LNCAP (cell line): ENCODE results near the gene LRRC71.
A peak's percentile ranks its signal among the peaks of the same experiment; 100 is the strongest.

ENCODE experiments used
- CTCF ChIP-seq: fragments of 450-650 bp; IDR thresholded peaks from 2 replicates; pipeline ENCODE4 v1.5.1; 2017; ENCODE audit warnings: mild to moderate bottlenecking

Gene LRRC71

GRCh38 chr1:156885880-156886355, 34.5 kb upstream of the LRRC71 start:
- no peak for TF ChIP-seq CTCF

GRCh38 chr1:156886583-156887281, 33.7 kb upstream of the LRRC71 start:
- no peak for TF ChIP-seq CTCF

DNA sequence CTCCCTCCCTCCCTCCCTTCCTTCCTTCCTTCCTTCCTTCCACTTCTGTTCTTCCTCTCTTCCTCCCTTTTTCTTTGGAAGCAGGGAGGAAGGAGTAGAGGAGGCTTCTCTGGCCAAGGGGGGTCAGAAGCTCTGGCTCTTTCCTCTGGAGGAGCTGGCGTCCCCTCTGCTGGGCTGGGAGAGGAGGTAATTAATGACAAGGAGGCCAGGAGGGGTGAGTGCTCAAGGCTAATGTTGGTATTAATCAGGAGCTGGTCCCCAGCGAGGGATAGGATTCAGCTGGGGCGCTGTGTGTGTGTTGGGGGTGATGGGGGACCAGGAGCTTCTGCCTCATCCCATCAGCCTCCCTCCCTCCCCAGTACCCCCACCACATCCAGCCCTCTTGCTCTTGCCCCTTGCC, 33.1 kb upstream of the LRRC71 start:
- TF ChIP-seq CTCF: no peak

DNA sequence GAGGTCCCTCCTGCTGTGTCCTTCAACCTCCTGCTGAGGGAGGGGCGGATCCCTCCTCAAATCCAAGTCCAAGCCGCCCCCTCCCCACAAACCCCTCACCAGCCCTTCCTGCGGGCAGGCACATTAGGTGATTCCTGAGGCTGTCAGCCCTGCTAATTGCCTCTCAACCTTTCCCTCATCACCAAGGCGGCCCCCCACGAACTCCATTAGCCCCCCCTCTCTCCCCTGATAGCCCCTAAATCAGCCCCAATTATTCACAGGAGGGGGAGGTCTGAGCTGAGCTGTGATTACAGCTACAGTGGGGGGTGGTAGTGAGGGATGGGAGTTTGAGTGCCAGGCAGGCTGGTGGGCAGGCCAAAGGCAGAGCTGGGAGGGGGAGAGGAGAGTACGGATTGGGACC, 32.7 kb upstream of the LRRC71 start:
- no peak for TF ChIP-seq CTCF

GRCh38 chr1:156889802-156890580, 30.4 kb upstream of the LRRC71 start:
- peak; percentile 89 for TF ChIP-seq CTCF

DNA sequence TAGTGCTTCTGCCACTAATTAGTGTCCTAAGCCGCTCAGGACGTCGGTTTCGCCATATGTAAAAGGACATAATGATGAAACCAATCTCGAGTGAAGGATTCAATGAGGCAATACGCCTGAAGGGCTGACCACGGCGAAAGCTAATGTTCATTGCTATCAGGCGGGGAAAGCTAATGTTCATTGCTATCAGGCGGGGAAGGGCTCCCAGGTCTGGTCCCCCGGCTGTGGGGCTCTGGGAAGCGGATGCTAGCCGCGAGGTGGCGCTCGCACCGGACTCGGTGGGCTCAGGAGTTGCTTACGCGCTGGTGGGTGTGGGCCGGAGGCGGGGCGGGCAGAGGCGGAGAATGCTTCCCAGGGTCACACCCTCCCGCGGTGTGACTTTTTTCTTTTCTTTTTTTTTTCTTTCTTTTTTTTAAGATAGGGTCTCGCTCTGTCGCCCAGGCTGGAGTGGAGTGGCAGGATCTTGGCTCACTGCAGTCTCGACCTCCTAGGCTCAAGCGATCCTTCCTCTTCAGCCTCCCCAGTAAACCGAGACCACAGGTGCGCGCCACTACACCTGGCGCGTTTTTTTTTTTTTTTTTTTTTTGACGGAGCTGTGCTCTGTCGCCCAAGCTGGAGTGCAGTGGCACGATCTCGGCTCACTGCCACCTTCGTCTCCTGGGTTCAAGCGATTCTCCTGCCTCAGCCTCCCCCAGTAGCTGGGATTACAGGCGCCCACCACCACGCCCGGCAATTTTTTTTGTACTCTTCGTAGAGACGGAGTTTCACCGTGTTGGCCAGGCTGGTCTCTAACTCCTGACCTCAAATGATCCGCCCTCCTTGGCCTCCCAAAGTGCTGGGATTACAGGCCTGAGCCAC, 28.0 kb upstream of the LRRC71 start:
- TF ChIP-seq CTCF: peak; percentile 81
